H9 (cell line): ENCODE data around the gene HSPG2. TPM values are rescaled to one million over a fixed set of nuclear protein-coding genes. Genes with fewer than 3 reads are reported as not detected.

ENCODE experiments used
- DNase-seq: peaks from one replicate; pipeline ENCODE4 v3.0.0-alpha.2; 2017
- H2AFZ ChIP-seq: one replicate; pipeline ENCODE4 v1.6.1; 2013; ENCODE audit warnings: mild to moderate bottlenecking, low read length, control low read depth, moderate library complexity
- H2AK5ac ChIP-seq: 2 replicates; pipeline ENCODE4 v1.6.1; 2013; ENCODE audit warnings: low read length, control low read depth, mixed read lengths; ENCODE audit not compliant: insufficient read length
- H2BK120ac ChIP-seq: one replicate; pipeline ENCODE4 v1.6.1; 2013; ENCODE audit warnings: low read depth, mild to moderate bottlenecking, low read length, control low read depth, inconsistent platforms; ENCODE audit not compliant: poor library complexity, severe bottlenecking
- H2BK12ac ChIP-seq: 2 replicates; pipeline ENCODE4 v1.6.1; 2013; ENCODE audit warnings: low read length, control low read depth, mixed read lengths, low read depth; ENCODE audit not compliant: insufficient read length
- H2BK15ac ChIP-seq: 2 replicates; pipeline ENCODE4 v1.6.1; 2013; ENCODE audit warnings: low read depth, low read length, control low read depth
- H2BK20ac ChIP-seq: one replicate; pipeline ENCODE4 v1.6.1; 2013; ENCODE audit warnings: low read depth, mild to moderate bottlenecking, low read length, control low read depth, inconsistent platforms; ENCODE audit not compliant: poor library complexity, severe bottlenecking
- H2BK5ac ChIP-seq: 2 replicates; pipeline ENCODE4 v1.6.1; 2013; ENCODE audit warnings: low read length, control low read depth, mixed read lengths; ENCODE audit not compliant: insufficient read length
- H3K14ac ChIP-seq: 2 replicates; pipeline ENCODE4 v1.6.1; 2013; ENCODE audit warnings: low read length, control low read depth; ENCODE audit not compliant: insufficient read depth
- H3K18ac ChIP-seq: 2 replicates; pipeline ENCODE4 v1.6.1; 2013; ENCODE audit warnings: low read depth, mild to moderate bottlenecking, mixed read lengths, low read length, control low read depth; ENCODE audit not compliant: insufficient read length
- H3K23ac ChIP-seq: 2 replicates; pipeline ENCODE4 v1.6.1; 2013; ENCODE audit warnings: low read length, control low read depth, mixed read lengths, low read depth; ENCODE audit not compliant: insufficient read length
- H3K23me2 ChIP-seq: 2 replicates; pipeline ENCODE4 v1.6.1; 2013; ENCODE audit warnings: low read depth, mild to moderate bottlenecking, mixed read lengths, low read length, control low read depth; ENCODE audit not compliant: insufficient read length, poor library complexity, severe bottlenecking
- H3K27ac ChIP-seq: 2 replicates; pipeline ENCODE4 v1.5.1; 2013; ENCODE audit warnings: low read length, control low read depth, mixed read lengths, low read depth; ENCODE audit not compliant: insufficient read length
- H3K27me3 ChIP-seq: 2 replicates; pipeline ENCODE4 v1.6.1; 2013; ENCODE audit warnings: low read length, control low read depth, inconsistent platforms; ENCODE audit not compliant: insufficient read depth
- H3K4ac ChIP-seq: 2 replicates; pipeline ENCODE4 v1.6.1; 2013; ENCODE audit warnings: low read depth, mild to moderate bottlenecking, control low read depth, inconsistent platforms, low read length, moderate library complexity
- H3K4me1 ChIP-seq: 2 replicates; pipeline ENCODE4 v1.6.1; 2013; ENCODE audit warnings: low read length, control low read depth, inconsistent platforms; ENCODE audit not compliant: insufficient read depth
- H3K4me2 ChIP-seq: 2 replicates; pipeline ENCODE4 v1.6.1; 2013; ENCODE audit warnings: low read length, control low read depth, mixed read lengths; ENCODE audit not compliant: insufficient read length, insufficient read depth
- H3K56ac ChIP-seq: 2 replicates; pipeline ENCODE4 v1.6.1; 2013; ENCODE audit warnings: low read depth, mild to moderate bottlenecking, mixed read lengths, low read length, control low read depth; ENCODE audit not compliant: insufficient read length
- H3K79me1 ChIP-seq: 2 replicates; pipeline ENCODE4 v1.6.1; 2013; ENCODE audit warnings: low read depth, mild to moderate bottlenecking, moderate library complexity, low read length, control low read depth, inconsistent platforms; ENCODE audit not compliant: insufficient read depth, poor library complexity, severe bottlenecking
- H3K79me2 ChIP-seq: 2 replicates; pipeline ENCODE4 v1.6.1; 2013; ENCODE audit warnings: low read length, control low read depth, inconsistent platforms; ENCODE audit not compliant: insufficient read depth
- H3K9ac ChIP-seq: 2 replicates; pipeline ENCODE4 v1.6.1; 2013; ENCODE audit warnings: low read length, control low read depth, mixed read lengths; ENCODE audit not compliant: insufficient read length; ENCODE audit errors: extremely low read depth
- H3K9me3 ChIP-seq: one replicate; pipeline ENCODE4 v1.6.1; 2013; ENCODE audit warnings: low read depth, low read length, inconsistent platforms; ENCODE audit not compliant: control insufficient read depth
- H3T11ph ChIP-seq: one replicate; pipeline ENCODE4 v1.6.1; 2013; ENCODE audit warnings: mild to moderate bottlenecking, low read length, control low read depth, inconsistent platforms
- H4K20me1 ChIP-seq: one replicate; pipeline ENCODE4 v1.6.1; 2013; ENCODE audit not compliant: control insufficient read depth, insufficient read length, insufficient read depth
- H4K5ac ChIP-seq: 2 replicates; pipeline ENCODE4 v1.6.1; 2013; ENCODE audit warnings: low read depth, mild to moderate bottlenecking, mixed read lengths, low read length, control low read depth; ENCODE audit not compliant: insufficient read length
- H4K8ac ChIP-seq: replicated peaks from 2 replicates; pipeline ENCODE4 v1.6.1; 2013; ENCODE audit warnings: low read length, control low read depth, mixed read lengths, low read depth; ENCODE audit not compliant: insufficient read length
- H4K91ac ChIP-seq: 2 replicates; pipeline ENCODE4 v1.6.1; 2013; ENCODE audit warnings: low read depth, mild to moderate bottlenecking, moderate library complexity, mixed read lengths, low read length, control low read depth; ENCODE audit not compliant: insufficient read length
- H3K27ac Mint-ChIP-seq, 3 experiments: 2 replicates in 2 of 3; 3 replicates in 1 of 3; pipeline ENCODE4 v1.8.0; 2020 to 2021; ENCODE audit warnings: mixed read lengths in 3 of 3, mild to moderate bottlenecking in 1 of 3, moderate library complexity in 1 of 3
- H3K27me3 Mint-ChIP-seq: 2 replicates; pipeline ENCODE4 v1.8.0; 2021; ENCODE audit warnings: low read depth, mild to moderate bottlenecking, moderate library complexity, mixed read lengths
- H3K36me3 Mint-ChIP-seq, 3 experiments: 2 replicates in 2 of 3; 3 replicates in 1 of 3; pipeline ENCODE4 v1.8.0; 2020 to 2021; ENCODE audit warnings: low read depth in 3 of 3, mixed read lengths in 3 of 3; ENCODE audit not compliant: insufficient read depth in 1 of 3
- H3K4me1 Mint-ChIP-seq, 2 experiments: 2 replicates each; pipeline ENCODE4 v1.8.0; 2020; ENCODE audit warnings: mixed read lengths in 2 of 2
- H3K4me3 Mint-ChIP-seq, 2 experiments: 2 replicates in 1 of 2; 3 replicates in 1 of 2; pipeline ENCODE4 v1.8.0; 2020 to 2021; ENCODE audit warnings: mild to moderate bottlenecking in 2 of 2, mixed read lengths in 2 of 2, moderate library complexity in 1 of 2
- H3K9me3 Mint-ChIP-seq, 2 experiments: 2 replicates in 1 of 2; 3 replicates in 1 of 2; pipeline ENCODE4 v1.8.0; 2020; ENCODE audit warnings: mild to moderate bottlenecking in 2 of 2, mixed read lengths in 2 of 2, moderate library complexity in 1 of 2
- CTCF ChIP-seq: fragments of 200-600 bp; sonication (generic); conservative IDR thresholded peaks from 3 replicates; pipeline ENCODE4 v1.8.0; 2021; ENCODE audit warnings: antibody characterized with exemption, mild to moderate bottlenecking
- WGBS: extraction: QIAGEN DNeasy Blood & Tissue Kit; methylation state at CpG from one replicate; pipeline ENCODE4 v1.1.7; 2013; ENCODE audit warnings: missing lambda C conversion rate, low lambda C conversion rate, mixed read lengths; ENCODE audit not compliant: insufficient read length; ENCODE audit errors: extremely low coverage; 5-methylcytosine and 5-hydroxymethylcytosine counted together
- total RNA-seq: library from RNA; stranded (reverse); gene quantifications from 2 replicates; pipeline ENCODE4 v1.2.1, GENCODE V29; 2021

The HSPG2 gene
- total RNA-seq, 1 experiment from 2014 or later: 90.0 TPM

GRCh38 chr1:21891621-21892479 is 45.3 kb downstream of the HSPG2 start:
- Mint-ChIP-seq H3K4me3 (no peak overlapping the region), H3K27ac (no peak overlapping the region), H3K36me3 (peaks cover 14 to 48% (median 46%) of the 10 kb centered on the region in 3 experiments), H3K9me3 (no peaks in the 10 kb centered on the region), H3K4me1 (peaks cover 4 to 6% of the 10 kb centered on the region in 2 experiments), H3K27me3 (no peaks in the 10 kb centered on the region)
- H3K4me2 ChIP-seq: no peak overlapping the region
- H4K20me1 ChIP-seq: no peaks in the 10 kb centered on the region
- no CpG with 5 or more reads among the region's 20 CpGs for WGBS
- no peak overlapping the region for H2BK120ac ChIP-seq
- no peaks in the 10 kb centered on the region for H3K79me2 ChIP-seq
- no peak overlapping the region for H4K8ac ChIP-seq
- H2BK5ac ChIP-seq: no peak overlapping the region
- no peak overlapping the region for H2AK5ac ChIP-seq
- TF ChIP-seq CTCF: no peak
- H3K18ac ChIP-seq: no peak overlapping the region
- no peaks in the 10 kb centered on the region for H3K4me1 ChIP-seq
- no peak overlapping the region for H2AFZ ChIP-seq
- H3K79me1 ChIP-seq: no peaks in the 10 kb centered on the region
- no peak overlapping the region for H3K9ac ChIP-seq
- no peak for DNase-seq
- H3K4ac ChIP-seq: no peak overlapping the region
- no peaks in the 10 kb centered on the region for H3K27me3 ChIP-seq
- H2BK15ac ChIP-seq: no peak overlapping the region
- no peak overlapping the region for H4K5ac ChIP-seq
- H4K91ac ChIP-seq: no peak overlapping the region
- H2BK20ac ChIP-seq: no peak overlapping the region
- H3T11ph ChIP-seq: no peak overlapping the region
- H3K23ac ChIP-seq: no peak overlapping the region
- no peak overlapping the region for H3K14ac ChIP-seq
- H3K9me3 ChIP-seq: no peaks in the 10 kb centered on the region
- H2BK12ac ChIP-seq: no peak overlapping the region
- H3K56ac ChIP-seq: no peak overlapping the region
- no peaks in the 10 kb centered on the region for H3K23me2 ChIP-seq
- H3K27ac ChIP-seq: no peak overlapping the region
